Progenitor cell of endocrine pancreas (in vitro differentiated cells): ENCODE results near the gene SMIM26. TPM values are rescaled to one million over a fixed set of nuclear protein-coding genes. Genes with fewer than 3 reads are reported as not detected.
A peak's percentile ranks its signal among the peaks of the same experiment; 100 is the strongest.

Source experiments
- DNase-seq: peaks from one replicate; pipeline ENCODE4 v3.0.0; 2021; ENCODE audit warnings: low spot score; ENCODE audit not compliant: unreplicated experiment
- H3K27ac Mint-ChIP-seq: 2 replicates; pipeline ENCODE4 v1.8.0; 2021; ENCODE audit warnings: mild to moderate bottlenecking, moderate library complexity, mixed read lengths
- H3K27me3 Mint-ChIP-seq: 2 replicates; pipeline ENCODE4 v1.8.0; 2021; ENCODE audit warnings: mixed read lengths
- H3K36me3 Mint-ChIP-seq: 2 replicates; pipeline ENCODE4 v1.8.0; 2022; ENCODE audit warnings: mixed read lengths; ENCODE audit not compliant: insufficient read depth
- H3K4me1 Mint-ChIP-seq: 2 replicates; pipeline ENCODE4 v1.8.0; 2021; ENCODE audit warnings: low read depth, mixed read lengths
- H3K4me3 Mint-ChIP-seq: 2 replicates; pipeline ENCODE4 v1.8.0; 2021; ENCODE audit warnings: low read depth, mild to moderate bottlenecking, moderate library complexity, mixed read lengths
- H3K9me3 Mint-ChIP-seq: 2 replicates; pipeline ENCODE4 v1.8.0; 2021; ENCODE audit warnings: low read depth, mixed read lengths
- CTCF ChIP-seq: fragments of 200-600 bp; sonication (generic); IDR thresholded peaks from one replicate; pipeline ENCODE4 v1.5.0; 2021; ENCODE audit warnings: antibody characterized with exemption, mild to moderate bottlenecking; ENCODE audit not compliant: unreplicated experiment
- total RNA-seq: library from RNA; stranded (reverse); gene quantifications from 2 replicates; pipeline ENCODE4 v1.2.1, GENCODE V29; 2021

SMIM26 gene
- total RNA-seq, 1 donor from 2014 or later: 61.0 TPM

- H3K4me1 Mint-ChIP-seq: peaks cover 4% of the 10 kb centered on the region
- H3K27ac Mint-ChIP-seq: no peak overlapping the region
- DNase-seq: no peak
- peaks cover 24% of the 10 kb centered on the region for H3K36me3 Mint-ChIP-seq
- TF ChIP-seq CTCF: no peak
- H3K27me3 Mint-ChIP-seq: no peaks in the 10 kb centered on the region
- no peak overlapping the region for H3K4me3 Mint-ChIP-seq
- H3K9me3 Mint-ChIP-seq: no peaks in the 10 kb centered on the region
Measured at GRCh38 chr20:18548465-18548864, 18.8 kb upstream of the SMIM26 start.

DNA sequence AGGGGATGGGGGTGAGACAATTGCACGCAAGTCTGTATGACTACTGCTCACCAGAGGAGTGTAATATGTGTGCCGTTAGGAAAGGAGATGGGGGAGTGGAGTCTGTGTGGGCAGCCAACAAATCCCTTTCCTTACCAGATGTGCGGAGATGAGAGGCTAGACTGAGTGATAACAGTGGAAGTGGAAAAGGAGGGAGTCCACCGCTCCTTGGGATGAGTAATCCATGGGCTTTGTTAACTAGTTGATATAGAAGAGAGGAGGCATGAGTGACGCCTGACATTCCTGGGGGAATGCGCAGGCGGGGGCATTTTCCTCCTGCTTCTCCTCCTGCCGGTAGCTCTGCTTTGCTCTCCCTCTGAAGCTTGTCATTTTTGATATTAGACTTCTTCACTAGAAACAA, 13.5 kb upstream of the SMIM26 start:
- H3K27ac Mint-ChIP-seq: no peak overlapping the region
- H3K4me1 Mint-ChIP-seq: no peaks in the 10 kb centered on the region
- TF ChIP-seq CTCF: no peak
- no peaks in the 10 kb centered on the region for H3K27me3 Mint-ChIP-seq
- peaks cover 43% of the 10 kb centered on the region for H3K36me3 Mint-ChIP-seq
- DNase-seq: no peak
- H3K9me3 Mint-ChIP-seq: no peaks in the 10 kb centered on the region
- H3K4me3 Mint-ChIP-seq: no peak overlapping the region

DNA sequence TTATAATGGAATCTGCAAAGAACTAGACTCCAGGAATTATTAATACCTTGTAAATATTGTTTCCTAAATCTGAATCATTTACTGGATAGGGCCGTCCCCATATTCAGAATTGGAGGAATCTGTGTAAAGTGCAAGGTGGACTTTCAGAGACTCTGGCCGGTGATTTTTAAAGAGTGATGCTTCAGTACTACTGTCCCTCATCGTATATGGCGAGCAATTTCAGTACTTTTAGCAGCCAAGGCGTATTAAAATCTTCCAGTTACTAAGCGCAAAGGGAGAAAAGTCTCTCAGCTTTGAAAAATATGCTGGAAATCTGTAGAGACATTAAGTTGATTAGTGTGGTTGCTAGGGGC, 483 bp downstream of the SMIM26 start:
- H3K9me3 Mint-ChIP-seq: peaks cover 3% of the 10 kb centered on the region
- H3K36me3 Mint-ChIP-seq: peaks cover 14% of the 10 kb centered on the region
- DNase-seq: no peak

DNA sequence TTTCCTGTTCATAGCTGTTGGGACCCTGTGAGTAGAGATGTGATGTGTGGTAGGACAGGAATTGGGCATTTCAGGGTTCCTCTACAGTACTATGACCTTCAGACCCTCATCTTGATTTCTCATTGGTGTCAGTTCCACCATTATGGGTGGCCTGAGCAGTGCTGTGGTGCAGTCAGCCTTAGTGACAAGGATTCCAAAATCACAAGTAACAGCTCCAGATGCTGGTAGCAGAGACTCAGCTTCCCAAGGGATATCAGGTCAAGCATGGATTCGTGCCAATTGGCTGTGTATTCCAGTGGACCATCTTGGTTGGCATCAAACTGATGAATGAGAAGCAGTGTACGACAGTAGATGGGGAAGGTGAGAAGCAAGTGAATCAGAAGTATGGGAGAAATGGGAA, 3.8 kb downstream of the SMIM26 start:
- no peak for TF ChIP-seq CTCF
- peaks cover 16% of the 10 kb centered on the region for H3K4me1 Mint-ChIP-seq

More for the DNA sequence above, 483 bp downstream of the SMIM26 start:
- Mint-ChIP-seq H3K4me1 (peaks cover 11% of the 10 kb centered on the region), H3K27ac (peak overlapping the region; percentile 98), H3K27me3 (no peaks in the 10 kb centered on the region), H3K4me3 (peak overlapping the region; percentile 92)
- TF ChIP-seq CTCF: no peak

DNA sequence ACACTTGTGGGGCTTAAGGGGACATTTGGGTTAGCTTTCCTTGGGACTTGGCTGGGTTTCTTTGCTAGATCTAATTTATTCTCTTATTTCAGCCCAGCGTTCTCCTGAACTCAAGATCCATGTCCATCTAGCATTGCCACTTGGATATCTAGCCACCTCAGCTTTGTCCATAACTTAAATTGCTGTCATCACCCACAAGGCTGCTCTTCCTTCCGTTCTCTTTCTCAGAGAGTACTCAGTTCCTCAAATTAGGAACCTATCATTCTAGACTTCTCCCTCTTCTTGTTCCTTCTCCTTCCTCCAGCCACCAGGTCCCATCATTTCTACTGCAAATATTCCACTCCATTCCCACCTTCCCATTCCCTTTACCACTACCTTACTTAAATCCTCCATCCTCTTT, 4.3 kb downstream of the SMIM26 start:
- Mint-ChIP-seq H3K4me1 (peaks cover 14% of the 10 kb centered on the region), H3K4me3 (no peak overlapping the region), H3K9me3 (peaks cover 3% of the 10 kb centered on the region), H3K36me3 (peaks cover 10% of the 10 kb centered on the region), H3K27ac (no peak overlapping the region), H3K27me3 (no peaks in the 10 kb centered on the region)
- DNase-seq: no peak
- TF ChIP-seq CTCF: no peak

More for the DNA sequence above, 3.8 kb downstream of the SMIM26 start:
- H3K4me3 Mint-ChIP-seq: no peak overlapping the region
- H3K27me3 Mint-ChIP-seq: no peaks in the 10 kb centered on the region
- no peak for DNase-seq
- peaks cover 3% of the 10 kb centered on the region for H3K9me3 Mint-ChIP-seq
- H3K36me3 Mint-ChIP-seq: peaks cover 10% of the 10 kb centered on the region
- no peak overlapping the region for H3K27ac Mint-ChIP-seq
